HG03354 (cell line): Measurements from ENCODE around the gene ZNF625.
"Not testable (repeated sequence)": the region's sequence is repeated elsewhere in the genome, so short reads cannot be mapped to it uniquely, and the experiment has no call there.

Experiments used
- ATAC-seq: cut with Tn5 transposase; IDR thresholded peaks from one replicate; pipeline ENCODE4 v1.9.1; 2021; ENCODE audit warnings: mild to moderate bottlenecking; ENCODE audit not compliant: unreplicated experiment, poor library complexity, severe bottlenecking

ZNF625 gene

DNA sequence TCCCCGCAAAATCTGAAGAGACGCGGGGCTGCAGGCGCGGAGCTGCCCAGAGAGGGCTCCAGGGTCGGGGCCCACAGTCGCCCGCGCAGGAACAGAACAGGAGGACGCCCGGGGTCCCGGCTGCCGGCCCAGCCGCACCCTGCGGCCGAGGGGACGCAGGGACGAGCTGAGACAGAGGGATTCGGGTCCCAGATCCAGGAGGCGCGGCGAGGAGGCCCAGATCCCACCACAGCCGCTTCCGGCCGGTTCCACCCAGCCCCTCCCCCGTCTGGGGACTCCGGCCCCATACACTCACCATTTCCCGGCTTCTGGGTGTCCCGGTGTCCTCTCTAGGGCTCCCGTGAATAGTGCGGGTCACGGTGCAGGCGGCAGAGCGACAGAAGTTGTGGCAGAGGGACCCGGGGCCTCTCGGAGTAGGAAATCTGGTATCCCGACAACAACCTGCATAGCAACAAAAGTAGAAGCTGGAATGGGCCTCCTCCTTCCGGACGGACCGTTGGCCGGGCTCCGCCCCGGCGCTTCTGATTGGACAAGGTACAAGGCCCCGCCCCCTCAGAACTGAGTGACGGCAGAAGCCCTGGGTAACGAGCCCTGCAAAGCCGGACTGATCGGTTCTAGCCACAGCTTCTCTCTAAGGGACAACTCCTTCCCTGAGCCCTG is 16.5 kb downstream of the ZNF625 start, which contains the start of gene ZNF20:
TSS of gene ZNF20 (minus strand) at position 466 of the 660 bp plus-strand sequence. CDS start at position 298, 168 bp downstream.
- ATAC-seq: peak; percentile 92

DNA sequence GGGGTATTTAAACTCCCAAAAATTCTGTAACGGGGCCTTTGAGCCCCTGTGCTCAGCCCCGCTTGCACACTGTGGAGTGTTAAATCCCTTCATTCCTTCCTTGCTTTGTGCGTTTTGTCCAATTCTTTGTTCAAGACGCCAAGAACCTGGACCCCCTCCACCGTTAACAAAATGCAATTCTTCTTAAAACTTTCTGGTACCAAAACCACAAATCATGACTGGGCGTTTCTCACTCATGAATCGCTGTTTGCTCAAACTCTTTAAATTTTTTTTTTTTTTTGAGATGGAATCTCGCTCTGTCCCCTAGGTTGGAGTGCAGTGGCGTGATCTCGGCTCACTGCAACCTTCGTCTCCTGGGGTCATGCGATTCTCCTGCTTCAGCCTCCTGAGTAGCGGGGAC is 17.3 kb downstream of the ZNF625 start:
- ATAC-seq: no peak

DNA sequence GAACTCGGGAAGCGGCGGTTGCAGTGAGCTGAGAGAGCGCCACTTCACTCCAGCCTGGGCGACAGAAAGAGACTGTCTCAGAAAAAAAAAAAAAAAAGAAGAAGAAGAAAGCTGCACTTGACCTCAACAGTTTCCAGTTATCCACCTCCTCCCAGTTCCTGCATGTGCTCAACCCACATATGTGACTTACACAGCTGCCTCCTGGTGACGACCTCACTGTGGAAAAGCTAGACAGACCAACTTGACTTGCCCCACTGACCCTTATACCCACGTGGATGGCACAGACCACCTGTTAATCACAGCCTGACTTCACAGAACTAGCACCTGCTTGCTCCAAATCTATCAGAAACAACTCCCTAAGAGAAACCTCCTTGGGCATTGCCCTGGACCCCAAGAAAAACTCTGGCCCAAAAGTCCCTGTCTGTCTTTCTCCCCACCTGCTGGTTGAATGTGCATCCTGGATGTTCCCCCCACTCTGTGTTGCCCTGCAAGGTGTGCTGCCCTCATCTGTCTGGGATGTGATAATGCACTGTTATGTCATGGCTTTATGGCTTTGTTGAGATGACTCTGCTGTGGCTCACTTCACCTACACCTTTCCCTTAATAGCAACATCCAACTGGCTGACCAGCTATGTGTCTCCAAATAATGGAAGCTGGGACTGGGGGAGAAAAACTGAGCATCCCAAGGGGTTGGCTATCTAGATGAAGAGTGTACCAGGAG is 19.2 kb downstream of the ZNF625 start:
- ATAC-seq: no peak

DNA sequence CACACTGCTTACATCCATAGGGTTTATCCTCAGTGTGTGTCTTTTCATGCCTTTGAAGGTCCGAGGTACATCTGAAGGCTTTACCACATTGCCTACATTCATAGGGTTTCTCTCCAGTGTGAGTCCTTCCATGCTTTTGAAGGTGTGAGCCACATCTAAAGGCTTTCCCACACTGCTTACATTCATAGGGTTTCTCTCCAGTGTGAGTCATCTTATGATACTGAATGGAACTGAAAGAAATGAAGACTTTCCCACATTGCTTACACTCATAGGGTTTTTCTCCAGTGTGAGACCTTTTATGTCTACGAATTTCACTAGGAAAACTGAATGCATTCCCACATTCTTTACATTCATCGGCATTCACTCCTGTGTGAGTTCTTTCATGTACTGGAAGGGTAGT is 23.5 kb downstream of the ZNF625 start:
- ATAC-seq: no peak

DNA sequence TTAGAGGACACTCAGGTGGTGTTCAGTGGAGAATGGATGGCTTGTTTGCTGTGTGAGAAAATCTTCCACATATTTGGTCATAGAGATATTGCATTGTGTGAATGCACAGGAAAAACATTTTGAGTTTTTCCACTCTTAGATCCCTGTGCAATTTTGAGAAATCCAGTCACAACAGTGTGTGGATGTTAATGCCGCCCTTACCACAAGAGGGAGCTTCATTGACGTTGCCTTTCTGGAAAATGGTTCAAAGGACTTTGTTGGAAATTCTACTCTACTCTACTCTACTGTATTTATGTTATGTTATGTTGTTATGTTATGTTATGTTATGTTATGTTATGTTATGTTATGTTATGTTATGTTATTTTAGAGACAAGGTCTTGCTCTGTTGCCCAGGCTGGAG is 29.8 kb downstream of the ZNF625 start:
- no peak for ATAC-seq

DNA sequence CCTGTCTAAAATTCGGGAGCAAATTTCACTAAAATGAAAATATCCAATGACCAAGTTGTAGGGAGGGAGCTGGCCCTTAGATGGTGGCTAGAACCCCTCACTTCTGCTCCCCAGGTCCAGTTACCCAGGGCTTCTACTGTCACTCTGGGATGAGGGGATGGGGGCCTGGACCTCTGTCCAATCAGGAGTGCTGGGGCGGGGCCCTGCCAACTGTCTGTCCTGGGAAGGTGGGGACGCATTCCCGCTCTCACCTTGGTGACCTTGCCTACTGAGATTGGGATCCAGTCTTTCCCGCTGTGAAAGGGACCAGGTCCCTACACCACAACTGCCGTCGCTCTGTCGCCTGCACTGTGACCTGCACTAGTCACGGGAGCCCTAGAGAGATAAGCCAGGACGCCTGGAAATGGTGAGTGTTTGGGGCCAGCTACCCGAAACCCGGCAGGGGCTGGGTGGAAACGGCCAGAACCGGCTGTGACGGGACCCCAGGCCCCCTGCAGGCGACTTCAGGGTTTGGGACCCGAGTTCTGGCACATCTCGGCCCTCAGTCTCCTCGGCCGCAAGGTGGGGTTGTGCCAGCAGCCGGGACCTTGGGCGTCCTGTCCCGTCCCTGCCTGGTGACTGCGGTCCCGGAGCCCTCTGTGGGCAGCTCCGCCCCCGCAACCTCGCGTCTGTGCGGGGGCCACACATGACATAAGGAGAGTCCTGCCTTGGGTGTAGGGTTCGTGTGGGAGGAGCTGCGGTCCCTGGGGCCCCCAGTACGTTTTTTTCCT is 39.1 kb downstream of the ZNF625 start:
- ATAC-seq: no peak

DNA sequence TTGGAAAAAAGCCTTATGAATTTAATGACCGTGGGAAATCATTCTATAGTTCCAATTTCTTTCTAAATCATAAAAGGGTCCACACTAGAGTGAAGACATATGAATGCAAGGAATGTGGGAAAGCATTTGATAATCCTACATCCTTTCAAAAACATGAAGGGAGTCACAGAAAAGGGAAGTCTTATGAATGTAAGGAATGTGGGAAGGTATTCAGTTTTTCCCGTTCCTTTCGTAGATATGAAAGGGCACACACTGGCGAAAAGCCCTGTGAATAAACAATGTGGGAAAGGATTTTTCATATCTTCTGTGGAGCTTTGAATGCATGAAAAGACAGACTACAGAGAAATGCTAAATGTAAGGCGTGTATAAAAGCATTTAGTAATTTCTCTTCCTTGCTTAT is 43.4 kb downstream of the ZNF625 start:
- ATAC-seq: no peak

DNA sequence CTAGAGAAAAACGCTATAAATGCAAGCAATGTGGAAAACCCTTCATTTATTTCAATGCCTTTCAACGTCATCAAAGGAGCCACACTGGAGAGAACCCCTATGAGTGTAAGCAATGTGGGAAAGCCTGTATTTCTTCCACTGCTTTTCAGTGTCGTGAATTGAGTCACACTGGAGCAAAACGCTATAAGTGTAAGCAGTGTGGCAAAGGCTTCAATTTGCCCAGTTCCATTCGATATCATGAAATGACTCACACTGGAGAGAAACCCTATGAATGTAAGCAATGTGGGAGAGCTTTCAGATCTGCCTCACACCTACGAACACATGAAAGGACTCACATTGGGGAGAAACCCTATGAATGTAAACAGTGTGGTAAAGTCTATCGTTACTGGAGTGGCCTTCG is 43.8 kb downstream of the ZNF625 start:
- no peak for ATAC-seq

DNA sequence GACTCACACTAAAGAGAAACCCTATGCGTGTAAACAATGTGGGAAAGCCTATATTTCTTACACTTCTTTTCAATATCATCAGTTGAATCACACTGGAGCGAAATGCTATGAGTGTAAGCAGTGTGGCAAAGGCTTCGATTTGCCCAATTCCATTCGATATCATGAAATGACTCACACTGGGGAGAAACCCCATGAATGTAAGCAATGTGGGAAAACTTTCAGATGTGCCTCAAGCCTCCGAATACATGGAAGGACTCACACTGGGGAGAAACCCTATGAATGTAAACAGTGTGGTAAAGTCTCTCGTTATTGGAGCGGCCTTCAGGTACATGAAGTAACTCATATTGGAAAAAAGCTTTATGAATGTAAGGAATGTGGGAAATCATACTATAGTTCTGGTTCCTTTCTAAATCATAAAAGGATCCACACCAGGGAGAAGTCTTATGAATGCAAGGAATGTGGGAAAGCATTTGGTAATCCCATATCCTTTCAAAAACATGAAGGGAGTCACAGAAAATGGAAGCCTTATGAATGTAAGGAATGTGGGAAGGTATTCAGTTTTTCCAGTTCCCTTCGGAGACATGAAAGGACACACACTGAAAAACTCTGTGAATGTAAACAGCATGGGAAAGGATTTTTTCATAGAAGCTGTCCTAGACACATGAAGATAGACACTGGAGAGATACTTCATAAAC is 44.4 kb downstream of the ZNF625 start:
- no peak for ATAC-seq

DNA sequence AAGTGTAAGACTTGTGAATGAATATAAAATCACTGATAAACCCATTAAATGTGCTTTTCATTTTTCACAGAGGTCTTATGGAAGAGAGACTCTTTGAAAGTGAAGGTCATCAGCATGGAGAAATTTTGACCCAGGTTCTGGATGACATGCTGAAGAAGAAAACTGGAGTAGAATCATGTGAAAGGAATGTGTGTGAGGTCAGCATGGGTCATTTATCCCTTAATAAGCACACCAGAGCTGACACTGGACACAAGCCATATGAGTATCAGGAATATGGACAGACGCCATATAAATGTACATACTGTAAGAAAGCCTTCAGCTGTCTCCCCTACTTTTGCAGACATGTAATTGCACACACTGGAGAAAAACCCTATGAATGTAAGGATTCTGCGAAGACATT is 45.4 kb downstream of the ZNF625 start:
- ATAC-seq: no peak

DNA sequence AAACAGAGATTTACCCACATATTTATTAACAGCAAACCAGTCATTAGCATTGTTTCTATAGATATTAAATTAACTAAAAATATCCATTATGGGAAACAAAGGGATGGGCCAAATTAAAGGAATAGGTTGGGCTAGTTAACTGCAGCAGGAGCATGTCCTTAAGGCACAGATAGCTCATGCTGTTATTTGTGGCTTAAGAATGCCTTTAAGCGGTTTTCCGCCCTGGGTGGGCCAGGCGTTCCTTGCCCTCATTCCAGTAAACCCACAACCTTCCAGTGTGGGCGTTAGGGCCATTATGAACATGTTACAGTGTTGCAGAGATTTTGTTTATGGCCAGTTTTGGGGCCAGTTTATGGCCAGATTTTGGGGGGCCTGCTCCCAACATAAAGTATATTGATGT is 52.6 kb downstream of the ZNF625 start:
- ATAC-seq: not testable (repeated sequence)

DNA sequence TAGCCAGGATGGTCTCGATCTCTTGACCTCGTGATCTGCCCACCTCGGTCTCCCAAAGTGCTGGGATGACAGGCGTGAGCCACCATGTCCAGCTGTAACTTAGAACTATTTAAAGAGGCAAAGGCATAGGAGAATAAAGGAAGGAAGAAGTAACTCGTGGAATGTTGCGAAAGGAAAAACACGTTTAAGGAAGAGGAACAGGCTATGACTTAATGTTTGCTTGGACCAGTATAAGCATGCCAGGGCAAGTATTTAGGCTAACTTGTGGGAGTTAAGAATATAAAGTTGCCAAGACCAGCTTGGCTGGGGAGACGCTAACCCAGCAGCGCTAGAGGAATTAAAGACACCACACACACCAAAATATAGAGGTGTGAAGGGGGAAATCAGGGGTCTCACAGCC is 58.5 kb downstream of the ZNF625 start:
- ATAC-seq: no peak

DNA sequence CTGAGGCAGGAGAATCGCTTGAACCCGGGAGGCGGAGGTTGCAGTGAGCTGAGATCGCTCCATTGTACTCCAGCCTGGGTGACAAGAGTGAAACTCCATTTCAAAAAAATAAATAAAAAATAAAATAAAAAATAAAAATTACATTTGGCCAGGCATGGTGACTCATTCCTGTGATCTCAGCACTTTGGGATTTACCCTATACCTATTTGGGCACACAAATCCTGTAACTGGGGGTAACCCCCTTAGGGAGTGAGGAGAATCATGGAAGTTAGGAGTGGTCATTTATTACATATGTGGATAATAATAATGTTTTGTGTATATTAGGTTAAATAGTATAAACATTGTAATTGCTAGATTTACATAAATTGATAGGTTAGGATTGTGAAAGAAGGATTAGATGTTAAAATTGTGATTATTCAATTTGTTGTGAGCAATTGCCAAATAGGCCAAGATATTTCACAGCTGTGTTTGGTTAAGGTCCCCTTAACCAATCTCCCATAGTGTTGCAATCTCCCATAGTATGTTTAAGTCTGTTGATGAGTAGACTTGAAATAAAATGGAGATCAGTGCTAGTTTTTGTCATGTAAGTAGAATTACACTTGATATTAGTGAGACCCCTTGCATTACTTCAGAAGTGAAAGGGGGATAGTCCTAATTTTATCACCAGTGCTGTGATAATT is 61.3 kb downstream of the ZNF625 start:
- no peak for ATAC-seq
